Spleen (tissue), 7 donors: ENCODE measurements around the gene TBC1D26.
"Not testable (repeated sequence)": the region's sequence is repeated elsewhere in the genome, so short reads cannot be mapped to it uniquely, and the experiment has no call there.

ENCODE experiments used
- CTCF ChIP-seq, 11 experiments: fragments of 200-600 bp in 7 of 11; fragments of 450-650 bp in 4 of 11; sonication (generic) in 4 of 11; IDR thresholded peaks in 8 of 11; conservative IDR thresholded peaks in 3 of 11; 1 replicate in 7 of 11; 2 replicates in 4 of 11; pipeline versions ENCODE4 v1.4.0 to v1.8.0; 2016 to 2021; ENCODE audit warnings: antibody characterized with exemption in 11 of 11, inconsistent platforms in 4 of 11, mild to moderate bottlenecking in 1 of 11
- POLR2A ChIP-seq, 3 donors: fragments of 450-650 bp; IDR thresholded peaks; one replicate each; pipeline ENCODE4 v1.5.1; 2017; ENCODE audit warnings: antibody characterized with exemption in 3 of 3, mild to moderate bottlenecking in 1 of 3
- donor health status: DM: no; HTN: no; CAD: no; lungs with moderate emphysema.
- donor health status: DM: no; HTN: no; CAD: no.
- donor health status: DM: no; HTN: no; CAD: no.

GRCh38 chr17:15784351-15784750 is 52.3 kb downstream of the TBC1D26 start:
- not testable (repeated sequence) for TF ChIP-seq CTCF (IDR thresholded peaks at IDR 0.05 in 8 of 11, conservative IDR thresholded peaks at IDR 0.05 in 3 of 11); POLR2A (IDR thresholded peaks at IDR 0.05)
